Tibial nerve (tissue), 3 donors: ENCODE results near the gene ANKRD31.

Source experiments
- POLR2A ChIP-seq, 2 donors: fragments of 450-650 bp; IDR thresholded peaks; one replicate each; pipeline ENCODE4 v1.6.1; 2017; ENCODE audit warnings: antibody characterized with exemption in 2 of 2, mild to moderate bottlenecking in 2 of 2, moderate library complexity in 2 of 2
- TF ChIP-seq, protein P1 (sequence below), 5 experiments: fragments of 200-600 bp in 3 of 5; fragments of 450-650 bp in 2 of 5; sonication (generic) in 3 of 5; IDR thresholded peaks; one replicate each; pipeline ENCODE4 v1.5.1; 2016 to 2019; ENCODE audit warnings: antibody characterized with exemption in 5 of 5, mild to moderate bottlenecking in 3 of 5, moderate library complexity in 2 of 5

DNA sequence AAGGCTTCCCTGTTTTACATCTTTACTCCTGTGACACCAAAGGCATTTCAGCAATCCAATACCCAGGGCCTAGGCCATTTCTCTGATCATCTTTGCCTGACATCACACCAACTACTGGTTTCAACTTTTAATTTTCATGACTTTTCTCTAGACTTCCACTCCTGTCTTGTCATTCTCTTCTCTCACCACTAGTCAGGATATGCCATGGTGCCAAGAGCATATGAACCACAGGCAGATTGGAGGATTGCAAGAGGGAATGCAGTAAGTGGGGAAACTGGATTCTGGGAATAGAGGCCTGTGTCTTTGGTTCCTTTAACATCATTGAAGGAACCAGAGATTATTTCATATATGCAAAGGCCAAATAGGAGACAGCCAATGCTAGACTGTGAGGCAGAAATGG is 69.3 kb downstream of the ANKRD31 start:
- TF ChIP-seq, protein P1, sequence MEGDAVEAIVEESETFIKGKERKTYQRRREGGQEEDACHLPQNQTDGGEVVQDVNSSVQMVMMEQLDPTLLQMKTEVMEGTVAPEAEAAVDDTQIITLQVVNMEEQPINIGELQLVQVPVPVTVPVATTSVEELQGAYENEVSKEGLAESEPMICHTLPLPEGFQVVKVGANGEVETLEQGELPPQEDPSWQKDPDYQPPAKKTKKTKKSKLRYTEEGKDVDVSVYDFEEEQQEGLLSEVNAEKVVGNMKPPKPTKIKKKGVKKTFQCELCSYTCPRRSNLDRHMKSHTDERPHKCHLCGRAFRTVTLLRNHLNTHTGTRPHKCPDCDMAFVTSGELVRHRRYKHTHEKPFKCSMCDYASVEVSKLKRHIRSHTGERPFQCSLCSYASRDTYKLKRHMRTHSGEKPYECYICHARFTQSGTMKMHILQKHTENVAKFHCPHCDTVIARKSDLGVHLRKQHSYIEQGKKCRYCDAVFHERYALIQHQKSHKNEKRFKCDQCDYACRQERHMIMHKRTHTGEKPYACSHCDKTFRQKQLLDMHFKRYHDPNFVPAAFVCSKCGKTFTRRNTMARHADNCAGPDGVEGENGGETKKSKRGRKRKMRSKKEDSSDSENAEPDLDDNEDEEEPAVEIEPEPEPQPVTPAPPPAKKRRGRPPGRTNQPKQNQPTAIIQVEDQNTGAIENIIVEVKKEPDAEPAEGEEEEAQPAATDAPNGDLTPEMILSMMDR (IDR thresholded peaks at IDR 0.05): no peak
- no peak for TF ChIP-seq POLR2A (IDR thresholded peaks at IDR 0.05)
